K562 (cell line): ENCODE measurements around the gene MAGI1. TPM values are rescaled to one million over a fixed set of nuclear protein-coding genes. Genes with fewer than 3 reads are reported as not detected.

ENCODE experiments used
- ATF3 ChIP-seq, 2 experiments: fragments of 450-650 bp in 1 of 2; sonication (generic) in 1 of 2; formaldehyde crosslinking in 1 of 2; IDR thresholded peaks in 1 of 2; conservative IDR thresholded peaks in 1 of 2; 2 replicates each; pipeline versions ENCODE4 v1.6.1 to v1.8.1; 2016 to 2023; ENCODE audit warnings: mild to moderate bottlenecking in 2 of 2, moderate library complexity in 2 of 2, inconsistent platforms in 1 of 2, missing genetic modification reagents in 1 of 2
- CBX3 ChIP-seq, 2 experiments: IDR thresholded peaks; 1 replicate in 1 of 2; 2 replicates in 1 of 2; pipeline ENCODE4 v1.6.1; 2012; ENCODE audit warnings: inconsistent platforms in 2 of 2, low read length in 2 of 2, borderline replicate concordance in 1 of 2, control low read depth in 1 of 2
- FOXK2 ChIP-seq, 2 experiments: fragments of 450-650 bp; IDR thresholded peaks in 1 of 2; conservative IDR thresholded peaks in 1 of 2; 2 replicates each; pipeline ENCODE4 v1.6.1; 2016; ENCODE audit warnings: low read depth in 2 of 2, mild to moderate bottlenecking in 1 of 2
- HMGXB4 ChIP-seq: sonication (generic); formaldehyde crosslinking; IDR thresholded peaks from 2 replicates; pipeline ENCODE4 v1.8.1; 2023; ENCODE audit warnings: mild to moderate bottlenecking, missing genetic modification reagents
- MEF2D ChIP-seq: conservative IDR thresholded peaks from 2 replicates; pipeline ENCODE4 v1.6.1; 2016; ENCODE audit warnings: low read depth, missing genetic modification characterization, missing compliant biosample characterization
- NBN ChIP-seq: fragments of 450-650 bp; IDR thresholded peaks from 2 replicates; pipeline ENCODE4 v1.6.1; 2016; ENCODE audit warnings: low read depth, mild to moderate bottlenecking
- NFIX ChIP-seq: fragments of 250-450 bp; sonication (Bioruptor Pico); IDR thresholded peaks from 2 replicates; pipeline ENCODE4 v1.4.0; 2020; ENCODE audit warnings: low read depth, mild to moderate bottlenecking, moderate library complexity
- PRDM10 ChIP-seq: fragments of 450-650 bp; IDR thresholded peaks from 2 replicates; pipeline ENCODE4 v1.6.1; 2018; ENCODE audit not compliant: partially characterized antibody
- ZBTB5 ChIP-seq: fragments of 450-650 bp; IDR thresholded peaks from 2 replicates; pipeline ENCODE4 v1.6.1; 2017; ENCODE audit warnings: antibody characterized with exemption
- ZNF212 ChIP-seq: fragments of 450-650 bp; formaldehyde crosslinking; IDR thresholded peaks from 2 replicates; pipeline ENCODE4 v1.4.0; 2020; ENCODE audit warnings: mild to moderate bottlenecking
- ZNF75A ChIP-seq: fragments of 450-650 bp; formaldehyde crosslinking; IDR thresholded peaks from 2 replicates; pipeline ENCODE4 v1.4.0; 2020; ENCODE audit warnings: mild to moderate bottlenecking
- polyA plus RNA-seq, 8 experiments: library from polyadenylated mRNA; depleted of rRNA in 4 of 8; stranded (reverse) in 5 of 8; unstranded in 3 of 8; fragments of >200 nt; fragmentation: Nextera tagmentation in 2 of 8; fragmentation: Illumina TruSeq in 1 of 8; extraction: Ambion mirVana in 2 of 8; extraction: Trizol in 1 of 8; gene quantifications; 2 replicates each; pipeline versions ENCODE4 v1.2.1 to v1.2.3, GENCODE V29; 2011 to 2014; ENCODE audit warnings: inconsistent platforms in 1 of 8, missing spikeins in 1 of 8
- total RNA-seq, 7 experiments: library from RNA; depleted of rRNA in 6 of 7; stranded (reverse); fragments of >200 nt in 6 of 7; fragmentation: Illumina TruSeq in 2 of 7; extraction: Trizol in 2 of 7; gene quantifications; 2 replicates each; pipeline versions ENCODE4 v1.2.1 to v1.2.3, GENCODE V29; 2011 to 2021; ENCODE audit warnings: low replicate concordance in 1 of 7
- TF ChIP-seq, protein P1 (sequence below): fragments of 250-450 bp; sonication (Bioruptor Pico); IDR thresholded peaks from 2 replicates; pipeline ENCODE4 v1.8.0; 2021; ENCODE audit warnings: mild to moderate bottlenecking, moderate library complexity

The MAGI1 gene
- total and polyA plus RNA-seq, 9 of the 15 experiments (the other 6 are each of a cell fraction or from before 2014, with no cell fraction given), result 7.8 to 59.4 (median 43.2) TPM

GRCh38 chr3:65935724-65936123 lies 103.0 kb downstream of the MAGI1 start (continued):
- TF ChIP-seq PRDM10 (no peak), NBN (no peak), MEF2D (tag) (no peak), ATF3 (IDR thresholded peaks at IDR 0.05) (no peak), ATF3 (CRISPR knock-in tag; conservative IDR thresholded peaks at IDR 0.05) (no peak), FOXK2 (conservative IDR thresholded peaks at IDR 0.05 in 1 of 2, IDR thresholded peaks at IDR 0.05 in 1 of 2; ENCODE audit: low read depth in 2 of 2) (no peak), CBX3 (IDR thresholded peaks at IDR 0.05; ENCODE audit: borderline replicate concordance in 1 of 2, low read length in 2 of 2) (no peak), ZNF212 (CRISPR knock-in tag) (no peak), HMGXB4 (CRISPR knock-in tag) (no peak), NFIX (no peak), ZBTB5 (no peak), ZNF75A (CRISPR knock-in tag) (no peak)
- TF ChIP-seq, protein P1, sequence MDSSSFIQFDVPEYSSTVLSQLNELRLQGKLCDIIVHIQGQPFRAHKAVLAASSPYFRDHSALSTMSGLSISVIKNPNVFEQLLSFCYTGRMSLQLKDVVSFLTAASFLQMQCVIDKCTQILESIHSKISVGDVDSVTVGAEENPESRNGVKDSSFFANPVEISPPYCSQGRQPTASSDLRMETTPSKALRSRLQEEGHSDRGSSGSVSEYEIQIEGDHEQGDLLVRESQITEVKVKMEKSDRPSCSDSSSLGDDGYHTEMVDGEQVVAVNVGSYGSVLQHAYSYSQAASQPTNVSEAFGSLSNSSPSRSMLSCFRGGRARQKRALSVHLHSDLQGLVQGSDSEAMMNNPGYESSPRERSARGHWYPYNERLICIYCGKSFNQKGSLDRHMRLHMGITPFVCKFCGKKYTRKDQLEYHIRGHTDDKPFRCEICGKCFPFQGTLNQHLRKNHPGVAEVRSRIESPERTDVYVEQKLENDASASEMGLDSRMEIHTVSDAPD (CRISPR knock-in tag), result no peak
